HepG2 (cell line): Measurements from ENCODE around the gene NECTIN2. TPM values are rescaled to one million over a fixed set of nuclear protein-coding genes. Genes with fewer than 3 reads are reported as not detected.

Source experiments
- ATAC-seq: fragments of 200-7000 bp; cut with Tn5 transposase; 3 replicates; pipeline ENCODE4 v1.9.1; 2020; ENCODE audit warnings: mild to moderate bottlenecking, moderate library complexity
- BruUV-seq: library from RNA; stranded (reverse); fragments of 400-500 nt; replicated peaks from 2 replicates; lab custom pipeline; 2021; lab: Mats Ljungman, UMichigan
- CTCF ChIA-PET: fragments of 300-600 bp; formaldehyde crosslinking; extraction: SDS; loops from one replicate; lab custom pipeline; 2021; ENCODE audit warnings: low total read pairs, inconsistent platforms, low intra/inter-chr PET ratio; lab: Yijun Ruan, JAX
- POLR2A ChIA-PET: fragments of 350-600 bp; sonication (Branson Sonifier 250); formaldehyde crosslinking; loops from one replicate; lab custom pipeline; 2020; ENCODE audit warnings: antibody characterized with exemption, inconsistent platforms; lab: Yijun Ruan, JAX
- DNase-seq: peaks from one replicate; pipeline ENCODE4 v3.0.0-alpha.2; 2015; ENCODE audit warnings: low spot score
- FAIRE-seq: peaks from 3 replicates; lab custom pipeline; 2011; peaks lifted over from hg19 to GRCh38; lab: Jason Lieb, UNC
- H2AFZ ChIP-seq: one replicate; pipeline ENCODE4 v1.6.1; 2011; ENCODE audit warnings: low read length, inconsistent platforms
- H3K27ac ChIP-seq: fragments of 300-600 bp; 3 replicates; pipeline ENCODE4 v1.8.0; 2011; ENCODE audit warnings: mixed run types, mild to moderate bottlenecking, mixed read lengths, low read length, inconsistent platforms; ENCODE audit not compliant: insufficient read depth; ENCODE audit errors: extremely low read length
- H3K27me3 ChIP-seq, 2 experiments: fragments of 200-600 bp in 1 of 2; 2 replicates in 1 of 2; 3 replicates in 1 of 2; pipeline versions ENCODE4 v1.6.0 to v1.8.0; 2011; ENCODE audit warnings: low read length in 2 of 2, mild to moderate bottlenecking in 2 of 2, moderate library complexity in 2 of 2, inconsistent platforms in 1 of 2; ENCODE audit not compliant: insufficient read depth in 2 of 2, control insufficient read depth in 1 of 2
- H3K36me3 ChIP-seq, 2 experiments: fragments of 200-600 bp in 1 of 2; replicated peaks in 1 of 2; 2 replicates in 1 of 2; 3 replicates in 1 of 2; pipeline versions ENCODE4 v1.5.1 to v1.8.0; 2011; ENCODE audit warnings: low read length in 2 of 2, inconsistent platforms in 1 of 2; ENCODE audit not compliant: insufficient read depth in 2 of 2, control insufficient read depth in 1 of 2
- H3K4me1 ChIP-seq: 2 replicates; pipeline ENCODE4 v1.5.1; 2012; ENCODE audit warnings: low read length, inconsistent platforms; ENCODE audit not compliant: insufficient read depth
- H3K4me2 ChIP-seq: 2 replicates; pipeline ENCODE4 v1.6.0; 2011; ENCODE audit warnings: low read depth, low read length, inconsistent platforms
- H3K4me3 ChIP-seq, 3 experiments: fragments of 200-600 bp in 1 of 3; sonication (generic), shearing (Covaris generic) in 1 of 3; replicated peaks in 1 of 3; 2 replicates each; pipeline ENCODE4 v1.5.1; 2011 to 2016; ENCODE audit warnings: low read length in 3 of 3, inconsistent platforms in 2 of 3, low read depth in 2 of 3, mild to moderate bottlenecking in 2 of 3, control low read depth in 1 of 3, mixed read lengths in 1 of 3; ENCODE audit not compliant: insufficient read depth in 1 of 3
- H3K79me2 ChIP-seq: one replicate; pipeline ENCODE4 v1.6.1; 2011; ENCODE audit warnings: low read length, inconsistent platforms; ENCODE audit not compliant: insufficient read depth
- H3K9ac ChIP-seq: 2 replicates; pipeline ENCODE4 v1.6.0; 2011; ENCODE audit warnings: mild to moderate bottlenecking, low read depth, low read length, inconsistent platforms; ENCODE audit not compliant: insufficient read depth
- H3K9me3 ChIP-seq: 2 replicates; pipeline ENCODE4 v1.5.1; 2012; ENCODE audit warnings: mild to moderate bottlenecking, low read length
- H4K20me1 ChIP-seq: 2 replicates; pipeline ENCODE4 v1.6.0; 2011; ENCODE audit warnings: inconsistent platforms, mild to moderate bottlenecking, low read length, moderate library complexity; ENCODE audit not compliant: insufficient read depth
- DRAP1 ChIP-seq: IDR thresholded peaks from 2 replicates; pipeline ENCODE4 v1.6.1; 2016; ENCODE audit warnings: missing genetic modification reagents, missing compliant biosample characterization
- HNRNPUL1 ChIP-seq: fragments of 200-400 bp; formaldehyde crosslinking; IDR thresholded peaks from 2 replicates; pipeline ENCODE4 v1.6.1; 2017; ENCODE audit warnings: low read depth, mild to moderate bottlenecking, low read length, moderate library complexity
- MAFK ChIP-seq, 2 experiments: IDR thresholded peaks in 1 of 2; conservative IDR thresholded peaks in 1 of 2; 2 replicates each; pipeline ENCODE4 v1.6.1; 2011; ENCODE audit warnings: improper control_type of control experiment in 2 of 2, low read length in 2 of 2
- RBAK ChIP-seq: sonication (generic); formaldehyde crosslinking; IDR thresholded peaks from 2 replicates; pipeline ENCODE4 v1.5.1; 2020; ENCODE audit warnings: mild to moderate bottlenecking, missing genetic modification reagents
- RELA ChIP-seq: sonication (generic); formaldehyde crosslinking; IDR thresholded peaks from 2 replicates; pipeline ENCODE4 v1.4.0; 2020; ENCODE audit warnings: missing genetic modification reagents
- RERE ChIP-seq: IDR thresholded peaks from 2 replicates; pipeline ENCODE4 v1.6.1; 2016; ENCODE audit warnings: low read depth, missing genetic modification reagents, missing compliant biosample characterization
- SMYD3 ChIP-seq: sonication (generic); formaldehyde crosslinking; IDR thresholded peaks from 2 replicates; pipeline ENCODE4 v1.8.1; 2023; ENCODE audit warnings: mild to moderate bottlenecking, missing genetic modification reagents
- SRF ChIP-seq: IDR thresholded peaks from 2 replicates; pipeline ENCODE4 v1.6.1; 2011; ENCODE audit warnings: mild to moderate bottlenecking, low read depth, low read length, moderate library complexity
- ZNF10 ChIP-seq: sonication (generic); formaldehyde crosslinking; IDR thresholded peaks from 2 replicates; pipeline ENCODE4 v1.4.0; 2020; ENCODE audit warnings: mild to moderate bottlenecking, low read depth, missing genetic modification reagents, borderline replicate concordance
- ZNF160 ChIP-seq: sonication (generic); formaldehyde crosslinking; IDR thresholded peaks from 2 replicates; pipeline ENCODE4 v1.8.0; 2022; ENCODE audit warnings: mild to moderate bottlenecking, inconsistent platforms, missing genetic modification reagents
- ZNF550 ChIP-seq: sonication (generic); formaldehyde crosslinking; IDR thresholded peaks from 2 replicates; pipeline ENCODE4 v1.4.0; 2020; ENCODE audit warnings: mild to moderate bottlenecking, missing genetic modification reagents, borderline replicate concordance
- ZNF607 ChIP-seq: sonication (generic); formaldehyde crosslinking; IDR thresholded peaks from 2 replicates; pipeline ENCODE4 v1.5.1; 2020; ENCODE audit warnings: missing genetic modification reagents, mild to moderate bottlenecking, borderline replicate concordance
- ZNF691 ChIP-seq: sonication (generic); formaldehyde crosslinking; IDR thresholded peaks from 2 replicates; pipeline ENCODE4 v1.4.0; 2020; ENCODE audit warnings: missing genetic modification reagents, low read depth, mild to moderate bottlenecking, borderline replicate concordance
- ZNF839 ChIP-seq: sonication (generic); formaldehyde crosslinking; IDR thresholded peaks from 2 replicates; pipeline ENCODE4 v1.4.0; 2020; ENCODE audit warnings: missing genetic modification reagents, mild to moderate bottlenecking, borderline replicate concordance
- ZSCAN5A ChIP-seq: sonication (generic); formaldehyde crosslinking; IDR thresholded peaks from 2 replicates; pipeline ENCODE4 v1.8.0; 2022; ENCODE audit warnings: mild to moderate bottlenecking, missing genetic modification reagents, borderline replicate concordance
- WGBS: methylation state at CpG from one replicate; pipeline ENCODE4 v1.1.6; 2017; ENCODE audit warnings: low lambda C conversion rate; 5-methylcytosine and 5-hydroxymethylcytosine counted together
- in situ Hi-C: cut with HindIII; loops from 2 replicates; pipeline ENCODE4 v1.10.0; 2017; ENCODE audit warnings: low pct_unique_long_range_greater_than_20kb; ENCODE audit not compliant: extremely low pct_ligation_motif_present
- intact Hi-C: fragments of 100-400 bp; cut with micrococcal nuclease; formaldehyde crosslinking; loops from one replicate; pipeline ENCODE4 v1.10.0; 2022; ENCODE audit not compliant: unreplicated experiment
- polyA plus RNA-seq, 8 experiments: library from polyadenylated mRNA; depleted of rRNA in 3 of 8; stranded (reverse) in 7 of 8; unstranded in 1 of 8; fragments of >200 nt; fragmentation: Illumina TruSeq in 4 of 8; extraction: Trizol in 4 of 8; gene quantifications; 2 replicates each; pipeline versions ENCODE4 v1.2.1 to v1.2.3, GENCODE V29; 2011 to 2016; ENCODE audit warnings: low read depth in 4 of 8, missing spikeins in 1 of 8, mixed read lengths in 1 of 8; ENCODE audit not compliant: insufficient read depth in 1 of 8
- total RNA-seq, 5 experiments: library from RNA; depleted of rRNA; stranded (reverse); fragments of >200 nt; fragmentation: Illumina TruSeq; extraction: Trizol; gene quantifications; 2 replicates each; pipeline ENCODE4 v1.2.3, GENCODE V29; 2016; ENCODE audit warnings: low read depth in 1 of 5

The NECTIN2 gene
- total and polyA plus RNA-seq, 2 of the 13 experiments (the other 11 are each of a cell fraction or from before 2014, with no cell fraction given), result 75.4 to 114 TPM

- WGBS, result 78% methylated on average over 15 of the region's 15 CpGs
- peak overlapping the region; percentile 88 for H3K4me2 ChIP-seq
- peak overlapping the region in 1 of 3 experiments; percentile 31; a peak in 1 of 6 replicates for H3K4me3 ChIP-seq
- peak overlapping the region; percentile 90 for H3K27ac ChIP-seq
- peaks cover 45% of the 10 kb centered on the region for H3K4me1 ChIP-seq
- H3K9me3 ChIP-seq, result no peaks in the 10 kb centered on the region
- peaks cover 14% of the 10 kb centered on the region for H4K20me1 ChIP-seq
- peaks cover 24% of the 10 kb centered on the region for H3K79me2 ChIP-seq
- POLR2A ChIA-PET, result interaction anchor here (1.0 to 14.7 kb wide), 14 partner anchors 8 to 156 kb away, joined by 3 to 317 read pairs (median 20); partner anchors contain the start of genes APOC1, APOC2, CLPTM1 and NECTIN2
- peaks cover 25 to 46% of the 10 kb centered on the region in 2 experiments for H3K36me3 ChIP-seq
- 0 out of 2 replicates have a peak overlapping the region, but pooled peaks have one; percentile 13 for H3K9ac ChIP-seq
- intact Hi-C loops, result no loop called here
- DNase-seq, result no peak
- FAIRE-seq, result no peak
- no TSS peak for BruUV-seq
- no peak for ATAC-seq
- H2AFZ ChIP-seq, result no peak overlapping the region
- CTCF ChIA-PET, result interaction anchor here (1.3 to 3.6 kb wide), 3 partner anchors 21 to 53 kb away, joined by 3 to 51 read pairs (median 4); no protein-coding TSS in a partner anchor
- in situ Hi-C loops, result no loop called here
- H3K27me3 ChIP-seq, result no peaks in the 10 kb centered on the region; a peak in 1 of 5 replicates
- TF ChIP-seq ZNF607 (CRISPR knock-in tag), result no peak
- TF ChIP-seq ZNF691 (CRISPR knock-in tag), result no peak
- no peak for TF ChIP-seq ZNF160 (CRISPR knock-in tag)
- TF ChIP-seq RELA (CRISPR knock-in tag), result no peak
- TF ChIP-seq SRF, result no peak
- no peak for TF ChIP-seq ZNF839 (CRISPR knock-in tag)
- no peak for TF ChIP-seq RBAK
- TF ChIP-seq MAFK (conservative IDR thresholded peaks at IDR 0.05 in 1 of 2, IDR thresholded peaks at IDR 0.05 in 1 of 2; ENCODE audit: low read length in 2 of 2), result no peak
- no peak for TF ChIP-seq ZNF550 (CRISPR knock-in tag)
- no peak for TF ChIP-seq ZSCAN5A (CRISPR knock-in tag)
- TF ChIP-seq ZNF10 (CRISPR knock-in tag), result no peak
- TF ChIP-seq SMYD3, result no peak
- TF ChIP-seq RERE, result no peak
- no peak for TF ChIP-seq DRAP1 (CRISPR knock-in tag)
- no peak for TF ChIP-seq HNRNPUL1
These were observed 57.1 kb downstream of the NECTIN2 start for GRCh38 chr19:44903216-44903601.
